Adrenal gland (tissue), 12 donors: ENCODE data around the gene PGR. TPM values are rescaled to one million over a fixed set of nuclear protein-coding genes. Genes with fewer than 3 reads are reported as not detected.

Experiments used
- DNase-seq, 7 donors: peaks; one replicate each; pipeline ENCODE4 v3.0.0-alpha.2; 2019 to 2020
- H3K27ac ChIP-seq, 5 donors: fragments of 200-600 bp; sonication (generic) in 4 of 5; 1 replicate in 3 of 5; 2 replicates in 2 of 5; pipeline versions ENCODE4 v1.5.1 to v1.8.0; 2016 to 2020; ENCODE audit warnings: mild to moderate bottlenecking in 1 of 5
- H3K27me3 ChIP-seq: fragments of 200-600 bp; 2 replicates; pipeline ENCODE4 v1.8.0; 2021
- H3K36me3 ChIP-seq, 2 donors: fragments of 200-600 bp; replicated peaks in 1 of 2; 1 replicate in 1 of 2; 2 replicates in 1 of 2; pipeline versions ENCODE4 v1.5.1 to v1.8.0; 2018 to 2022
- H3K4me1 ChIP-seq, 2 donors: fragments of 200-600 bp; replicated peaks in 1 of 2; 1 replicate in 1 of 2; 2 replicates in 1 of 2; pipeline versions ENCODE4 v1.5.1 to v1.8.0; 2018 to 2021
- H3K4me3 ChIP-seq, 4 donors: fragments of 200-600 bp; sonication (generic) in 3 of 4; one replicate each; pipeline ENCODE4 v1.5.1; 2016 to 2018
- H3K9me3 ChIP-seq, 3 donors: fragments of 200-600 bp; sonication (generic) in 1 of 3; replicated peaks in 1 of 3; 1 replicate in 2 of 3; 2 replicates in 1 of 3; pipeline versions ENCODE4 v1.5.1 to v1.8.0; 2016 to 2021
- CTCF ChIP-seq, 6 experiments: fragments of 450-650 bp in 4 of 6; fragments of 200-600 bp in 2 of 6; sonication (generic) in 1 of 6; IDR thresholded peaks; 1 replicate in 5 of 6; 2 replicates in 1 of 6; pipeline versions ENCODE4 v1.5.1 to v1.8.0; 2016 to 2021; ENCODE audit warnings: antibody characterized with exemption in 6 of 6, mild to moderate bottlenecking in 2 of 6, moderate library complexity in 1 of 6
- POLR2A ChIP-seq, 2 donors: fragments of 450-650 bp; IDR thresholded peaks; one replicate each; pipeline ENCODE4 v1.6.1; 2017; ENCODE audit warnings: antibody characterized with exemption in 2 of 2, mild to moderate bottlenecking in 2 of 2, moderate library complexity in 1 of 2
- WGBS, 4 donors: extraction: QIAGEN DNeasy Blood & Tissue Kit in 2 of 4; methylation state at CpG; one replicate each; pipeline versions ENCODE4 v1.1.5 to v1.1.7; 2013 to 2017; 5-methylcytosine and 5-hydroxymethylcytosine counted together
- intact Hi-C, 2 donors: fragments of 100-400 bp; cut with DNase I; formaldehyde crosslinking; loops; one replicate each; pipeline versions ENCODE4 v1.14.1 to v1.15.0; 2022 to 2023
- polyA plus RNA-seq, 3 donors: library from polyadenylated mRNA; stranded (reverse); fragments of 200-250 nt in 2 of 3; fragments of 350-450 nt in 1 of 3; fragmentation: Illumina TruSeq in 1 of 3; extraction: RNeasy Lipid Tissue Mini Kit (QIAGEN cat#74804) in 1 of 3; gene quantifications; one replicate each; pipeline ENCODE4 v1.2.3, GENCODE V29; 2013 to 2014
- total RNA-seq, 9 donors: library from RNA; depleted of rRNA in 4 of 9; stranded (reverse); fragments of >200 nt in 4 of 9; fragments of 120-200 nt in 1 of 9; fragmentation: NEBNext Ultra II Directional in 1 of 9; extraction: Animal tissue kit (Norgen Biotek cat#: 25700) in 1 of 9; gene quantifications; one replicate each; pipeline versions ENCODE4 v1.1.0 to v1.2.4, GENCODE V29; 2013 to 2023
- donor health status: healthy with polysubstance abuse.
- donor health status: Bipolar disorder and iron deficiency.
- donor health status: DM: yes; HTN: yes; CAD: no.
- donor health status: DM: no; HTN: no; CAD: no.
- donor health status: DM: no; HTN: no; CAD: no.
- donor health status: DM: yes; HTN: yes; CAD: no.

The PGR gene
- total and polyA plus RNA-seq, 12 donors, result 0.24 to 17.3 (median 3.3) TPM

DNA sequence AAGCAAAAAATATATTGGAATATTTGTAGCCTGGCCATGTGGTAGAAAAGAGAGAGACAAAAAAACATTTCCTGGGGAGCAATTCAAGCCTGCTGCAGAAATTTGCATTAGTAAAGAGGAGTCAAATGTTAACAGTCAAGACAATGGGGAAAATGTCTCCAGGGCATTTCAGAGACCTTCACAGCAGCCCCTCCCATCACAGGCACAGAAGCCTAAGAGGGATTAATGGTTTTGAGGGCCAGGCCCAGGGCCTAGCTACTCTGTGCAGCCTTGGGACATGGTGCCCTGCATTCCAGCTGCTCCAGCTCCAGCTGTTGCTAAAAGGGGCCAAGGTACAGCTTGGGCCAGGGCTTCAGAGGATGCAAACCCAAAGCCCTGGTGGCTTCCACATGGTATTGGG lies 46.8 kb downstream of the PGR start:
- TF ChIP-seq POLR2A (IDR thresholded peaks at IDR 0.05) (no peak), CTCF (IDR thresholded peaks at IDR 0.05) (no peak)
- intact Hi-C loops, result no loop called here
- H3K9me3 ChIP-seq, result no peaks in the 10 kb centered on the region

GRCh38 chr11:101063706-101064105 lies 65.9 kb downstream of the PGR start:
- Histone ChIP-seq H3K4me3 (no peak overlapping the region), H3K27me3 (no peaks in the 10 kb centered on the region), H3K36me3 (no peaks in the 10 kb centered on the region), H3K9me3 (no peaks in the 10 kb centered on the region), H3K4me1 (no peaks in the 10 kb centered on the region), H3K27ac (no peak overlapping the region)
- 78 to 97% (median 85%) methylated on average over 2 to 3 of the region's 3 CpGs for WGBS, 4 donors
- intact Hi-C loops, result no loop called here
- TF ChIP-seq POLR2A (IDR thresholded peaks at IDR 0.05) (no peak), CTCF (IDR thresholded peaks at IDR 0.05) (no peak)
- DNase-seq, result no peak

More for the DNA sequence above, 46.8 kb downstream of the PGR start:
- Histone ChIP-seq H3K4me1 (no peaks in the 10 kb centered on the region), H3K36me3 (no peaks in the 10 kb centered on the region), H3K4me3 (no peak overlapping the region), H3K27ac (no peak overlapping the region), H3K27me3 (no peaks in the 10 kb centered on the region)
- no peak for DNase-seq

DNA sequence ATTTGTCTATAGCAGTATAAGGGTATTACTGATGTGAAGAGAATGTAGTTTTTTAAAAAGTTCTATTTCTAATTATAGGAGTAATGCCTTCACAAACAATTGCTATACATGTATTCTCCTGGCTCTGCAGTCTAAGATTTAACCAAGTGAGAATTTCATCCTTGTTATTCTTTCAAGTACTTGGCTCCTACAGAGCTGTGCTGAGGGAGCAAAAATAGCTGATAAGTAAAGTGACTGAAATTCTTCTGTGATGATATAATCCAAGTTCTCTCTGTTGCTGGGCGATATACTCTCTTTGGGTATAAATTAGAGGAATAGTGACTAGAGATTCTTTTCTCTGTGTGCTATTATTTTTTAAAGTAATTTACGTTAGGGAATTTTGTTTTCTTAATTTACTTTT lies 68.0 kb downstream of the PGR start:
- H3K27ac ChIP-seq, result no peak overlapping the region
- TF ChIP-seq POLR2A (IDR thresholded peaks at IDR 0.05) (no peak), CTCF (IDR thresholded peaks at IDR 0.05) (no peak)
- no peaks in the 10 kb centered on the region for H3K27me3 ChIP-seq
- H3K4me1 ChIP-seq, result no peaks in the 10 kb centered on the region
- WGBS, 4 donors, result 51 to 68% (median 60%) methylated on average over 2 of the region's 2 CpGs
- no peaks in the 10 kb centered on the region for H3K36me3 ChIP-seq
- H3K9me3 ChIP-seq, result no peaks in the 10 kb centered on the region
- intact Hi-C loops, result no loop called here
- no peak for DNase-seq
- no peak overlapping the region for H3K4me3 ChIP-seq

GRCh38 chr11:101059331-101059730 lies 70.3 kb downstream of the PGR start:
- Histone ChIP-seq H3K27ac (no peak overlapping the region), H3K36me3 (no peaks in the 10 kb centered on the region), H3K27me3 (no peaks in the 10 kb centered on the region), H3K4me1 (no peaks in the 10 kb centered on the region), H3K9me3 (no peaks in the 10 kb centered on the region), H3K4me3 (no peak overlapping the region)
- no peak for TF ChIP-seq POLR2A (IDR thresholded peaks at IDR 0.05)
- no peak for TF ChIP-seq CTCF (IDR thresholded peaks at IDR 0.05)
- DNase-seq, result no peak
- WGBS, 4 donors, result 83 to 87% (median 85%) methylated on average over 4 of the region's 4 CpGs
- intact Hi-C loops, result no loop called here
